ENCODE measurements around the gene TGFB1I1. TPM values are rescaled to one million over a fixed set of nuclear protein-coding genes. Genes with fewer than 3 reads are reported as not detected.

Gene TGFB1I1
- total RNA-seq, result 116 and 138 TPM in 2 replicates

DNA sequence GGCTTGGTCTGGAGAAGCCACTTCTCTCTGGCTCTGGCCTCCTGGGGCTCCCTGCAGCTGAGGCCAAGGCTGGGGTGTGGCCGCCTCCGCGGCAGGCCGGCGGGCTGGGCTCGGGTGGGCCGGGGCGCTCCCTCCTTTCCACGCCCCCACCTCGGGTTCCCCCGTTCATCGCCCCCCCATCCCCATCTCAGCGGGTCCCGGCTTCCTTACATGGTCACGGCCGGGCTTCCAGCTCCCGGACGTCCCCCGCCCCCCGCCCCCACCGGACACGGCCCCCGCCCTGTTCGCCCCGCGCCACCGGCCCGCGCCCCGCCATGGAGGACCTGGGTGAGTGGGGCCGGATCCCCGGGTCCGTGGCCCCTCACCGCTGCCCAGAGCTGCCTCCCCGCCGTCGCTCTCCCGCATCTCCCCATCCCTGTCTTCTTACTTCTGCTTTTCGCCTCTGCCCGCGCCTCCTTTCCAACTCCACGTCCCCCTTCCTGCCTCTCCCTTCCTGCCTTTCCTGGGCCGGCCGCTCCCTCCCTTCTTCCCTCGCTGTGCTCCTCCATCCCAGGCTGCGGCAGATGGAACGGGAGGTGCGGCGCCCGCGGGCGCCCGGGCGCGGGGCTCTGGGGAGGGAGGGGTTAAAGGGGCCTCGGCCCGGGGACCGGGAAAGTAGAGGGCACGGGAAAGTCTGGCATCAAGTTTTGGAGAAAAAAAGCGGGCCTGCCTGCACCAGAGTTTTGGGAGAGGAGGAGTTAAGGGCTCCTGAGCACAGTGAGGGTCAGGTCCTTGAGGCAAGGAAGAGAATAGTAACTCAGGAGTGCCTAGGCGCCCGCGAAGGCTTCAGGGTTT lies at the start of gene TGFB1I1:
TGFB1I1 (plus strand) TSS at position 278 of the 834 bp plus-strand sequence; CDS start at position 315, 37 bp downstream.
- Histone ChIP-seq H3K27me3 (ENCODE audit: control insufficient read depth, insufficient read depth, low read length) (peaks cover 2% of the 10 kb centered on the region), H3K36me3 (ENCODE audit: control insufficient read depth, insufficient read depth, low read length) (no peaks in the 10 kb centered on the region), H3K4me3 (ENCODE audit: low read depth, low read length) (peak within 1 kb of the TSS; percentile 50)
- DNase-seq (ENCODE audit: low read depth), result no peak
- TF ChIP-seq, protein P1, sequence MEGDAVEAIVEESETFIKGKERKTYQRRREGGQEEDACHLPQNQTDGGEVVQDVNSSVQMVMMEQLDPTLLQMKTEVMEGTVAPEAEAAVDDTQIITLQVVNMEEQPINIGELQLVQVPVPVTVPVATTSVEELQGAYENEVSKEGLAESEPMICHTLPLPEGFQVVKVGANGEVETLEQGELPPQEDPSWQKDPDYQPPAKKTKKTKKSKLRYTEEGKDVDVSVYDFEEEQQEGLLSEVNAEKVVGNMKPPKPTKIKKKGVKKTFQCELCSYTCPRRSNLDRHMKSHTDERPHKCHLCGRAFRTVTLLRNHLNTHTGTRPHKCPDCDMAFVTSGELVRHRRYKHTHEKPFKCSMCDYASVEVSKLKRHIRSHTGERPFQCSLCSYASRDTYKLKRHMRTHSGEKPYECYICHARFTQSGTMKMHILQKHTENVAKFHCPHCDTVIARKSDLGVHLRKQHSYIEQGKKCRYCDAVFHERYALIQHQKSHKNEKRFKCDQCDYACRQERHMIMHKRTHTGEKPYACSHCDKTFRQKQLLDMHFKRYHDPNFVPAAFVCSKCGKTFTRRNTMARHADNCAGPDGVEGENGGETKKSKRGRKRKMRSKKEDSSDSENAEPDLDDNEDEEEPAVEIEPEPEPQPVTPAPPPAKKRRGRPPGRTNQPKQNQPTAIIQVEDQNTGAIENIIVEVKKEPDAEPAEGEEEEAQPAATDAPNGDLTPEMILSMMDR (IDR thresholded peaks at IDR 0.05; ENCODE audit: insufficient read depth, low read length, poor library complexity, severe bottlenecking), result no peak

- DNase-seq (ENCODE audit: low read depth), result no peak
- H3K36me3 ChIP-seq (ENCODE audit: control insufficient read depth, insufficient read depth, low read length), result no peaks in the 10 kb centered on the region
- TF ChIP-seq, protein P1 (IDR thresholded peaks at IDR 0.05; ENCODE audit: insufficient read depth, low read length, poor library complexity, severe bottlenecking), result no peak
- no peak overlapping the region for H3K4me3 ChIP-seq (ENCODE audit: low read depth, low read length)
- H3K27me3 ChIP-seq (ENCODE audit: control insufficient read depth, insufficient read depth, low read length), result peaks cover 9% of the 10 kb centered on the region
Measured at GRCh38 chr16:31423241-31423640, 48.7 kb upstream of the TGFB1I1 start.

- no peak for DNase-seq (ENCODE audit: low read depth)
- H3K27me3 ChIP-seq (ENCODE audit: control insufficient read depth, insufficient read depth, low read length), result peaks cover 9% of the 10 kb centered on the region
- TF ChIP-seq, protein P1 (IDR thresholded peaks at IDR 0.05; ENCODE audit: insufficient read depth, low read length, poor library complexity, severe bottlenecking), result no peak
- no peak overlapping the region for H3K4me3 ChIP-seq (ENCODE audit: low read depth, low read length)
- H3K36me3 ChIP-seq (ENCODE audit: control insufficient read depth, insufficient read depth, low read length), result no peaks in the 10 kb centered on the region
Measured at GRCh38 chr16:31423801-31424200, 48.2 kb upstream of the TGFB1I1 start.

GRCh38 chr16:31427441-31428278 lies 44.3 kb upstream of the TGFB1I1 start:
- no peak for DNase-seq (ENCODE audit: low read depth)
- H3K4me3 ChIP-seq (ENCODE audit: low read depth, low read length), result no peak overlapping the region

GRCh38 chr16:31428279-31428597 lies 43.7 kb upstream of the TGFB1I1 start, which contains the start of gene COX6A2:
COX6A2 (minus strand) TSS chr16:31428360; CDS start chr16:31428325, 35 bp downstream.
- Histone ChIP-seq H3K27me3 (ENCODE audit: control insufficient read depth, insufficient read depth, low read length) (peaks cover 12% of the 10 kb centered on the region), H3K4me3 (ENCODE audit: low read depth, low read length) (no peak within 1 kb of the TSS), H3K36me3 (ENCODE audit: control insufficient read depth, insufficient read depth, low read length) (no peaks in the 10 kb centered on the region)
- no peak for DNase-seq (ENCODE audit: low read depth)
- TF ChIP-seq, protein P1 (IDR thresholded peaks at IDR 0.05; ENCODE audit: insufficient read depth, low read length, poor library complexity, severe bottlenecking), result no peak

More at GRCh38 chr16:31427441-31428278, 44.3 kb upstream of the TGFB1I1 start:
- peaks cover 12% of the 10 kb centered on the region for H3K27me3 ChIP-seq (ENCODE audit: control insufficient read depth, insufficient read depth, low read length)
- TF ChIP-seq, protein P1 (IDR thresholded peaks at IDR 0.05; ENCODE audit: insufficient read depth, low read length, poor library complexity, severe bottlenecking), result no peak
- no peaks in the 10 kb centered on the region for H3K36me3 ChIP-seq (ENCODE audit: control insufficient read depth, insufficient read depth, low read length)

Data from kidney epithelial cell (primary cell).